Stomach (tissue), 4 donors: Measurements from ENCODE around the gene KLHL29.

Experiments
- CTCF ChIP-seq, 7 experiments: fragments of 450-650 bp in 4 of 7; fragments of 200-600 bp in 3 of 7; sonication (generic) in 3 of 7; IDR thresholded peaks; one replicate each; pipeline ENCODE4 v1.5.1; 2016 to 2019; ENCODE audit warnings: antibody characterized with exemption in 7 of 7, control low read depth in 2 of 7, mild to moderate bottlenecking in 1 of 7
- POLR2A ChIP-seq, 4 donors: fragments of 450-650 bp; IDR thresholded peaks; one replicate each; pipeline ENCODE4 v1.6.1; 2016; ENCODE audit warnings: antibody characterized with exemption in 4 of 4, control low read depth in 2 of 4, mild to moderate bottlenecking in 1 of 4, moderate library complexity in 1 of 4
- POLR2AphosphoS5 ChIP-seq, 3 donors: sonication (generic); formaldehyde crosslinking; IDR thresholded peaks; one replicate each; pipeline ENCODE4 v1.6.1; 2016; ENCODE audit warnings: antibody characterized with exemption in 3 of 3

GRCh38 chr2:23509103-23509502 is 124.1 kb downstream of the KLHL29 start:
- TF ChIP-seq CTCF (IDR thresholded peaks at IDR 0.05) = no peak
- TF ChIP-seq POLR2A (IDR thresholded peaks at IDR 0.05) = no peak
- no peak for TF ChIP-seq POLR2AphosphoS5 (IDR thresholded peaks at IDR 0.05)
